Stimulated activated CD8-positive, alpha-beta memory T cell treated with anti-CD3 and anti-CD28 coated beads, Interleukin-4, amount 100 ng/mL, for 4 hours (primary cell): Measurements from ENCODE around the gene SLC27A6.

Source experiments
- DNase-seq, 2 donors: peaks; one replicate each; pipeline ENCODE4 v3.0.0-alpha.2; 2020; ENCODE audit warnings: low read depth in 2 of 2, low spot score in 1 of 2

Gene SLC27A6

DNA sequence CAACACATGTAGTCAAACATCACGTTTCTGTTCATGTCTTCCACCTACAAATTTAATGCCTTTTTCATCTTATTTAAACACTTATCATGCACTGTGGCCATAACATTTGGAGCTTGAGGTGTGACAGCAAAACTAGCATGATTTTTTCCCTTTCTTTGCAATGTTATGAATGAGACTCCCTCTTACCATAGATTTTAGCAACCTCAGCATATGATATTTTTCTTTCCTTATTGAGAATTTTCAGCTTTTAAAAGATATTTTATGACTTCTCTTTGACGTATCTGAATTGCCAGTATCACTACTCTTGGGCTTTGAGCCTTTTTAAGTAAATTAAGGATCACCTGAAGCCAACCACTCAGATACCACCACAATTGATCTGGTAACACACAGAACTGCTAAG lies 96.6 kb downstream of the SLC27A6 start:
- DNase-seq: no peak

DNA sequence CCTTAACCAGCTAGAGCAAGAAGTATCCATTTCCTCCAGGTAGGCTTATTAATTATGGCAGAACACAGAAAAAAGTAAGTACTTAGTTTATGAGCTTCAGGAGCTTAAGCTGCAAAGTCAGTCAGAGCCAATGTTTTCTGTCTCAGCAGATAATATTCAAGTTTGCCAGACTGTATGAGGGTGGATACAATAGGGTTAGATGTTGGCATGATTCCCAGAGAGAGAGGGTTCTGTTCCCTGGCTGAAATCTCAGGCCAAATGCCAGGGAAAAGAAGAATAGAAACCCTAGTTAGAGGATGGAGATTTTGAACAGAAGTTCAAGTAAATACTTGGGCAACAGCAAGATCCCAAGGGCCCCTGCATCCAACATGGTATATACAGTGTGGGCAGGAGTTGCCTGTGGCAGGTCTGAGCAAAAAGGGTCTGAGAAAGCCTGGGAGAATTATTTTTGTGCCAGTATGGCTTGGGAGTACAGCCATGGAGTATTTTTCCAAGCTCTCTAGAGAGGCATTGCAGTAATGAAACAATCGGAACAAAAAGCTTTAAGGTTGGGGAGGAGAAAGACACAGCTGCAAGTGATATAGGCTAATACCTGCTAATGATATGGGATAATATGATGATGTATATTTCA lies 98.3 kb downstream of the SLC27A6 start:
- no peak for DNase-seq

DNA sequence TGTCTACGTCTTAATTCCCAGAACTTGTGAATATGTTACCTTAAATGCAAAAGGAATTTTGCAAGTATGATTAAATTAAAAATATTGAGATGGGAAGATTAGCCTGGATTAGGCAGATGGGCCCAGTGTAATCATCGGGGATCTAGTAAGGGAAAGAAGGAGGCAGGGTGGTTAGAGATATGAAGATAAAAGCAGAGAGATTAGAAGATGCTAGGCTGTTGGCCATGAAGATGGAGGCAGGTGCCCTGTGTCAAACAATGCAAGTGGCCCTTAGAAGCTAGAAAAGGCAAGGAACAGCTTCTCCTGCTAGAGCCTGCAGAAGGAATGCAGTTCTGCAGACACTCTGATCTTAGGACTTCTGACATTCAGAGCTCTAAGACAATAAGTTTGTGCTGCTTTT lies 100.4 kb downstream of the SLC27A6 start:
- DNase-seq: no peak

- DNase-seq: no peak
Measured at GRCh38 chr5:129067745-129068144, 102.5 kb downstream of the SLC27A6 start.

DNA sequence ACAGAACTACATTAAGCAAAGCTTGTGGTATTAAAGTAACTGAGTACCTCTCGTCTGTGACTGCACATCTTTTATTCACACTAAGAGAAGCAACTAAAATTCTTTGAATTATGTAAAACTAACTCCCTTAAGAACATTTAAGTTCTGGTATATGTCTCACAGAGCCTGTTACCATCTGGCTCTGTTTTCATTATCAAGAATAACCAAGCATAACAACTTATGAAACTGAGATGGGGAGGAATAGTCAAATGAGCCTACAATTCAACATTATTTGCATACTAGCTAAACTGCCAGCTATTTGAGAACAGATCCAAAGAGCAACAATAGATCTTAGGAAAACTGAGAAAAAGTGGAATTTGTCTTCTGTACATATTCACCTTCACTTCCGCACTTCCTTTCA lies 104.0 kb downstream of the SLC27A6 start:
- no peak for DNase-seq

- DNase-seq: no peak
Measured at GRCh38 chr5:129073111-129073510, 107.8 kb downstream of the SLC27A6 start.

DNA sequence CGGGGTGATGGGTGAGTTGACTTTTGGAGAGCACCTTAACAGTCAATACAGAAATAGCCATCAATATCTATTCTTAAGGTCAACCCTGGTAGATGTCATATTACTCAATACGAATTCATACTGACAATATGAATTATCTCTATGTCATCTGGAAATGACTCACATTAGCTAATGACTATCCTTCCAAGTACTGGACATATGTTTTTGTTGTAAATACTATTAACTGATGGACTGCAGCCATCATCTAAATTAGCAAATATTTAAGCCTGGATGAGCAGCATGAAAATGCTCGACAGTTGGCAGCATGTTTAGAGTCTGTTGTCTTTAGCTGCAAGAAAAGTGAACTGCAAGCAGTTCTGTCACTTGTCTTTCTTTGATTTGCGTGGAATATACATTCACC lies 109.6 kb downstream of the SLC27A6 start:
- DNase-seq: no peak

GRCh38 chr5:129077433-129078075 lies 112.3 kb downstream of the SLC27A6 start:
- DNase-seq: no peak

DNA sequence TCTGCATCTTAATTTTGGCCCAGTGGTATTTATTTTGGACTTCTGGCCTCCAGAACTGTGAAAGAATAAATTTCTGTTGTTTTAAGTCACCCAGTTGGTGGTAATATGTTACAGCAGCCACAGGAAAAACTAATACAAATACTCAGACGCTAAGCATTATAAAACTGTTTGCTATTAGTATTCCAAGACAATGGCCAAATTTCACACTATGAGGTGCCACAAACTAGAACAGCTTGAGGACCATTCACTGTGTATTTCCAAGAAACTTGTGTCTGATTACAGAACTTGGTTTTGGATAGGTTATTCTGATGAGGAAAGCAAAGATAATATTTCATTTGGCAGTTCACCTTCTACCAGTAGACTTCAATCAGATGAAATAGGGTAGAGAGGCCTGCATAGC lies 113.0 kb downstream of the SLC27A6 start:
- DNase-seq: no peak

DNA sequence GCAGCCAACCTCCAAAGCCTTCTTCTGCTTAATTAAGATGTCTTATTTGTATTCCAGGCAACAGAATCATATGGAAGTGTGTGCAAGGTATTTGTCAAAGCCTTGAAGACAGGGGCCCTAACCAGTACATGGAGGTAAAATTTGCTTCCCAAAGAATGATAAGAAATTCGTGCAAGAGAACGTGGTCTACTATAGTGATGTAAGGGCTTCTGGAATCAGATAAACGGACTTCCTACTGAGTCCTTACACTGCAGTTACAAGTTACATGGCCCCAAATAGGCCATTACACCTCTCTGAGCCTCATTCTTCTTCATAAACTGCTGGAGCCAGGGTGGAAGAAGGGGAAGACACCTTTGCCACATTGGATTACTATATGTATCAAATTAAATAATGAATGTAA lies 113.4 kb downstream of the SLC27A6 start:
- no peak for DNase-seq

DNA sequence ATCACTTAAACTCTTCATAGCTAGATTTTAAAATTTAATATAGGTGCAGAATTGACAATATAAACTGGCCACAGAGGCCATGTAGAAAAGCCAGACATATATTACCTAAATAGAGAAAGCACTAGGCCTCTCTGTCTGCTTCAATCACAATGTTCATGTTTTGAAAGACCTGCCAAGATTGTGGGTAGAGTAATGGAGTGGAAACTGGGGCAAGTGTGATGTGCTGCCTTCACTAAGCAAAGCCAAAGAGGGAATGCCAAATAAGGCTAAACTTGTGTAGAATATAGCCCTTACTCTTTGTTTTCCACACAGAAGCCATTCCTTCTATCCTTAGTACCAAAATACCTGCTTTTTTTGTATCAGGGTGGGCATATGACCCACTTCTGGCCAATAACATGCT lies 114.2 kb downstream of the SLC27A6 start:
- DNase-seq: no peak

GRCh38 chr5:129080766-129081165 lies 115.5 kb downstream of the SLC27A6 start:
- no peak for DNase-seq

DNA sequence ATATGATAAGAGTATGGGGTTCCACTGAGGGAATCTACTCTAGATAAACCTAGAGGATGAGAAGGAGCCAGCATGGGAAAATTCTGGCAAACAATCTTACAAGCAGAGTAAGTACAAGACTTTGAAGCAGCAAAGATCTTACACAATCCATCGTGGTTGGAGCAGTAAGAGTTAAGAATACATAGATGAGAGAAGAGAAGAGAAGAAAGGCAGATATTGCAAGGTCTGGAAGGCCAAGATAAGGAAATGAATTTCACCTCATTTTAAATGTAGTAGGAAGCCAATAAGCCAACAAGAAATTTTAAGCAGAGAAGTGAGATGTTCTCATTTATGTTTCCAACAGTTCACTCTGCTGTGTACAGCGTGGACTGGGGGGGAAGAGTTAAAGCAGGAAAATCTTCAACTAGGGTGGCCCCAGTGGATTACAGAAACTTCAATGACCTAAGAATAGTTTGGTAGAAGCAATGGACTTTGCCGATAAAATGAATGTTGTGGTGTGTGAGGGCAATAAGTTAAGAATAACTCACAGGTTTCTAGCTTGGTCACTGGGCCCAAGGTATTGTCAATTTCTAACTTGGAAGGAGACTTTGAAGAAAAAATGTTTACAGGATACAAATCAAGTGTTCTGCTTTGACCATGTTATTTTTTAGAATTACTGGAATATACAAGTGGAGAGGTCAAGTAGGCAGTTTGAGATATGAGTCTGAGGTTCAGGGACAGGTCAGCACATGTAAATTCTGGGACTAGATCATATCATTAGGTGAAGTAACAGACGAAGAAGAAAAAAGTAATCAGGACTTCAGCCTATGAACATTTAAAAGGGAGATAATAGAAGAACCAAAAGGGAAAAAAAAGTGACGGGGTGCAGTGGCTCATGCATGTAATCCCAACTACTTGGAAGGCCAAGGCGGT lies 117.2 kb downstream of the SLC27A6 start:
- DNase-seq: no peak
